ENCODE data around the gene OR5J2. TPM values are rescaled to one million over a fixed set of nuclear protein-coding genes. Genes with fewer than 3 reads are reported as not detected.
"Not testable (repeated sequence)": the region's sequence is repeated elsewhere in the genome, so short reads cannot be mapped to it uniquely, and the experiment has no call there.

The OR5J2 gene
- total RNA-seq (2021; ENCODE audit: unreplicated experiment) (not detected), Bru-seq, nascent RNA (not detected), BruChase-seq, experiment 1, labeled RNA remaining after a 2-hour chase (not detected), BruChase-seq, experiment 2, labeled RNA remaining after a 6-hour chase (not detected)
- not detected for polyA plus RNA-seq (2012; ENCODE audit: insufficient read length)
- long read RNA-seq = 0 reads

DNA sequence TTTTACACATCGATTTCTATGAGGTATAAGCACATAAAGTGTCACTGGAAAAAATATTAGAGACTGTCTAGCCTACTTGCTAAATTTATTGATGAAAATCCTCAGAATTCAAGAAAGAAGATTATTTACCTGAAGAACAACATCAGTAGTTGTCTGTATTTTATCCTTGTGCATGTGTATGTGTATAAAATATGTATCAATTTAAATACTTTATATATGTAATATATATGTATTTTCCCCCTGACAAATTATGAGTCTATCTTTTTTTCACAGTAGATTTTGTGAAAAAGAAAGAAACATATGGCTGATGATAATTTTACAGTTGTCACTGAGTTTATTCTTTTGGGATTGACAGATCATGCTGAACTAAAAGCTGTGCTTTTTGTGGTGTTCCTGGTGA is at the start of gene OR5J2:
Gene OR5J2, plus strand, starts transcription at position 301 of the 400 bp plus-strand sequence. Its CDS starts 0 bp downstream, at position 301.
- CTCF ChIA-PET = no interaction called here
- no peak for DNase-seq (ENCODE audit: low read depth, low spot score)
- no peaks in the 10 kb centered on the region for H3K4me1 ChIP-seq (ENCODE audit: control insufficient read depth, insufficient read depth, low read length)
- no peak for ATAC-seq
- TF ChIP-seq, protein P1, sequence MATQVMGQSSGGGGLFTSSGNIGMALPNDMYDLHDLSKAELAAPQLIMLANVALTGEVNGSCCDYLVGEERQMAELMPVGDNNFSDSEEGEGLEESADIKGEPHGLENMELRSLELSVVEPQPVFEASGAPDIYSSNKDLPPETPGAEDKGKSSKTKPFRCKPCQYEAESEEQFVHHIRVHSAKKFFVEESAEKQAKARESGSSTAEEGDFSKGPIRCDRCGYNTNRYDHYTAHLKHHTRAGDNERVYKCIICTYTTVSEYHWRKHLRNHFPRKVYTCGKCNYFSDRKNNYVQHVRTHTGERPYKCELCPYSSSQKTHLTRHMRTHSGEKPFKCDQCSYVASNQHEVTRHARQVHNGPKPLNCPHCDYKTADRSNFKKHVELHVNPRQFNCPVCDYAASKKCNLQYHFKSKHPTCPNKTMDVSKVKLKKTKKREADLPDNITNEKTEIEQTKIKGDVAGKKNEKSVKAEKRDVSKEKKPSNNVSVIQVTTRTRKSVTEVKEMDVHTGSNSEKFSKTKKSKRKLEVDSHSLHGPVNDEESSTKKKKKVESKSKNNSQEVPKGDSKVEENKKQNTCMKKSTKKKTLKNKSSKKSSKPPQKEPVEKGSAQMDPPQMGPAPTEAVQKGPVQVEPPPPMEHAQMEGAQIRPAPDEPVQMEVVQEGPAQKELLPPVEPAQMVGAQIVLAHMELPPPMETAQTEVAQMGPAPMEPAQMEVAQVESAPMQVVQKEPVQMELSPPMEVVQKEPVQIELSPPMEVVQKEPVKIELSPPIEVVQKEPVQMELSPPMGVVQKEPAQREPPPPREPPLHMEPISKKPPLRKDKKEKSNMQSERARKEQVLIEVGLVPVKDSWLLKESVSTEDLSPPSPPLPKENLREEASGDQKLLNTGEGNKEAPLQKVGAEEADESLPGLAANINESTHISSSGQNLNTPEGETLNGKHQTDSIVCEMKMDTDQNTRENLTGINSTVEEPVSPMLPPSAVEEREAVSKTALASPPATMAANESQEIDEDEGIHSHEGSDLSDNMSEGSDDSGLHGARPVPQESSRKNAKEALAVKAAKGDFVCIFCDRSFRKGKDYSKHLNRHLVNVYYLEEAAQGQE (IDR thresholded peaks at IDR 0.05; ENCODE audit: insufficient read depth in 1 of 2, low read depth in 2 of 2, low read length in 1 of 2) = no peak
- TF ChIP-seq POLR2AphosphoS5 (IDR thresholded peaks at IDR 0.05; ENCODE audit: low read depth, low read length) (no peak), TCF7L2 (IDR thresholded peaks at IDR 0.05; ENCODE audit: low read depth, low read length) (no peak), SIN3A (IDR thresholded peaks at IDR 0.05; ENCODE audit: borderline replicate concordance, insufficient read depth, low read depth, low read length) (no peak)
- TF ChIP-seq, protein P2, sequence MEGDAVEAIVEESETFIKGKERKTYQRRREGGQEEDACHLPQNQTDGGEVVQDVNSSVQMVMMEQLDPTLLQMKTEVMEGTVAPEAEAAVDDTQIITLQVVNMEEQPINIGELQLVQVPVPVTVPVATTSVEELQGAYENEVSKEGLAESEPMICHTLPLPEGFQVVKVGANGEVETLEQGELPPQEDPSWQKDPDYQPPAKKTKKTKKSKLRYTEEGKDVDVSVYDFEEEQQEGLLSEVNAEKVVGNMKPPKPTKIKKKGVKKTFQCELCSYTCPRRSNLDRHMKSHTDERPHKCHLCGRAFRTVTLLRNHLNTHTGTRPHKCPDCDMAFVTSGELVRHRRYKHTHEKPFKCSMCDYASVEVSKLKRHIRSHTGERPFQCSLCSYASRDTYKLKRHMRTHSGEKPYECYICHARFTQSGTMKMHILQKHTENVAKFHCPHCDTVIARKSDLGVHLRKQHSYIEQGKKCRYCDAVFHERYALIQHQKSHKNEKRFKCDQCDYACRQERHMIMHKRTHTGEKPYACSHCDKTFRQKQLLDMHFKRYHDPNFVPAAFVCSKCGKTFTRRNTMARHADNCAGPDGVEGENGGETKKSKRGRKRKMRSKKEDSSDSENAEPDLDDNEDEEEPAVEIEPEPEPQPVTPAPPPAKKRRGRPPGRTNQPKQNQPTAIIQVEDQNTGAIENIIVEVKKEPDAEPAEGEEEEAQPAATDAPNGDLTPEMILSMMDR (IDR thresholded peaks at IDR 0.05) = no peak
- no peaks in the 10 kb centered on the region for H3K36me3 ChIP-seq (ENCODE audit: control insufficient read depth, insufficient read depth, low read length)
- BruUV-seq (replicated peaks) = no TSS peak
- H3K27me3 ChIP-seq (ENCODE audit: control insufficient read depth, insufficient read depth, low read length) = no peaks in the 10 kb centered on the region
- intact Hi-C loops (cut with micrococcal nuclease; ENCODE audit: unreplicated experiment) (no loop called here), in situ Hi-C loops (cut with HindIII; ENCODE audit: low pct_unique_long_range_greater_than_20kb, low sequenced_read_pairs) (no loop called here)
- H3K9me3 ChIP-seq (ENCODE audit: control insufficient read depth, insufficient read depth, low read depth, low read length) = 0 out of 2 replicates have a peak, but pooled peaks cover 5% of the 10 kb centered on the region
- no peak within 1 kb of the TSS for H3K4me3 ChIP-seq (ENCODE audit: low read depth in 2 of 2, low read length in 2 of 2)
- H3K27ac ChIP-seq (ENCODE audit: low read length) = no peak within 1 kb of the TSS
- POLR2A ChIA-PET = no interaction called here

GRCh38 chr11:56140151-56140661 is 36.2 kb upstream of the OR5J2 start, which contains the start of gene OR8J3:
OR8J3 (minus strand) TSS chr11:56140201; CDS start chr11:56137718, 2,483 bp downstream.
- TF ChIP-seq, protein P2 (IDR thresholded peaks at IDR 0.05) = no peak
- no peak for TF ChIP-seq SIN3A (IDR thresholded peaks at IDR 0.05; ENCODE audit: borderline replicate concordance, insufficient read depth, low read depth, low read length)
- Histone ChIP-seq H3K27me3 (ENCODE audit: control insufficient read depth, insufficient read depth, low read length) (no peaks in the 10 kb centered on the region), H3K9me3 (ENCODE audit: control insufficient read depth, insufficient read depth, low read depth, low read length) (no peaks in the 10 kb centered on the region), H3K27ac (ENCODE audit: low read length) (no peak within 1 kb of the TSS), H3K4me1 (ENCODE audit: control insufficient read depth, insufficient read depth, low read length) (no peaks in the 10 kb centered on the region), H3K4me3 (ENCODE audit: low read depth in 2 of 2, low read length in 2 of 2) (no peak within 1 kb of the TSS), H3K36me3 (ENCODE audit: control insufficient read depth, insufficient read depth, low read length) (no peaks in the 10 kb centered on the region)
- intact Hi-C loops (cut with micrococcal nuclease; ENCODE audit: unreplicated experiment) (no loop called here), in situ Hi-C loops (cut with HindIII; ENCODE audit: low pct_unique_long_range_greater_than_20kb, low sequenced_read_pairs) (no loop called here)
- BruUV-seq (replicated peaks) = no TSS peak
- ATAC-seq (no peak), DNase-seq (ENCODE audit: low read depth, low spot score) (no peak)
- CTCF ChIA-PET = no interaction called here
- POLR2A ChIA-PET = no interaction called here

DNA sequence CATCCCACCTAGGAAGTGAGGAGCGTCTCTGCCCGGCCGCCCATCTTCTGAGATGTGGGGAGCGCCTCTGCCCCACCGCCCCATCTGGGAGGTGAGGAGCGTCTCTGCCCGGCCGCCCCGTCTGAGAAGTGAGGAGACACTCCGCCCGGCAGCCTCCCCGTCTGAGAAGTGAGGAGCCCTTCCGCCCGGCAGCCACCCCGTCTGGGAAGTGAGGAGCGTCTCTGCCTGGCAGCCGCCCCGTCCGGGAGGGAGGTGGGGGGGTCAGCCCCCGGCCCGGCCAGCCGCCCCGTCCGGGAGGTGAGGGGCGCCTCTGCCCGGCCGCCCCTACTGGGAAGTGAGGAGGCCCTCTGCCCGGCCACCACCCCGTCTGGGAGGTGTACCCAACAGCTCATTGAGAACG is 32.7 kb upstream of the OR5J2 start:
- ATAC-seq; CTCF ChIA-PET; H3K27me3 ChIP-seq (ENCODE audit: control insufficient read depth, insufficient read depth, low read length); BruUV-seq (replicated peaks); H3K9me3 ChIP-seq (ENCODE audit: control insufficient read depth, insufficient read depth, low read depth, low read length); H3K27ac ChIP-seq (ENCODE audit: low read length); H3K36me3 ChIP-seq (ENCODE audit: control insufficient read depth, insufficient read depth, low read length); H3K4me3 ChIP-seq (ENCODE audit: low read depth in 2 of 2, low read length in 2 of 2); DNase-seq (ENCODE audit: low read depth, low spot score); H3K4me1 ChIP-seq (ENCODE audit: control insufficient read depth, insufficient read depth, low read length); POLR2A ChIA-PET; intact Hi-C loops (cut with micrococcal nuclease; ENCODE audit: unreplicated experiment); in situ Hi-C loops (cut with HindIII; ENCODE audit: low pct_unique_long_range_greater_than_20kb, low sequenced_read_pairs): not testable (repeated sequence)

Data from Panc1 (cell line).